Right ventricle myocardium inferior (tissue), 1 donor: Measurements from ENCODE around the gene ALDH3B2. TPM values are rescaled to one million over a fixed set of nuclear protein-coding genes. Genes with fewer than 3 reads are reported as not detected.

Source experiments
- total RNA-seq: library from RNA; stranded (reverse); fragmentation: NEBNext Ultra II Directional; extraction: Animal tissue kit (Norgen Biotek cat#: 25700); gene quantifications from one replicate; pipeline ENCODE4 v1.2.1, GENCODE V29; 2021
- donor health status: DM: no; HTN: yes; CAD: no; lungs with severe emphysema.

Gene ALDH3B2
- total RNA-seq, 1 donor from 2014 or later: not detected

Other genes with a start within 250 kb of the ALDH3B2 start
- 27.8 TPM for gene RPS6KB2, start 246.1 kb downstream of the ALDH3B2 start, total RNA-seq
- gene PTPRCAP, start 236.9 kb downstream of the ALDH3B2 start, total RNA-seq: 1.7 TPM
- 26.6 TPM for gene CORO1B, start 231.1 kb downstream of the ALDH3B2 start, total RNA-seq
- not detected for gene GPR152, start 221.9 kb downstream of the ALDH3B2 start, total RNA-seq
- gene CABP4, start 219.3 kb downstream of the ALDH3B2 start, total RNA-seq: 1.1 TPM
- 85.3 TPM for gene TMEM134, start 205.4 kb downstream of the ALDH3B2 start, total RNA-seq
- 57.4 TPM for gene AIP, start 191.6 kb downstream of the ALDH3B2 start, total RNA-seq
- 42.6 TPM for gene PITPNM1, start 169.3 kb downstream of the ALDH3B2 start, total RNA-seq
- gene CDK2AP2, start 166.5 kb downstream of the ALDH3B2 start, total RNA-seq: 67.3 TPM
- gene CABP2, start 151.2 kb downstream of the ALDH3B2 start, total RNA-seq: not detected
- 393 TPM for gene GSTP1, start 90.8 kb downstream of the ALDH3B2 start, total RNA-seq
- gene NDUFV1, start 67.7 kb downstream of the ALDH3B2 start, total RNA-seq: 724 TPM
- gene NUDT8, start 44.7 kb downstream of the ALDH3B2 start, total RNA-seq: 104 TPM
- gene TBX10, start 34.9 kb downstream of the ALDH3B2 start, total RNA-seq: 0.41 TPM
- not detected for gene ACY3, start 23.9 kb downstream of the ALDH3B2 start, total RNA-seq